Breast epithelium (tissue), 4 donors: ENCODE results near the gene WDR73. TPM values are rescaled to one million over a fixed set of nuclear protein-coding genes. Genes with fewer than 3 reads are reported as not detected.

Experiments used
- DNase-seq, 2 donors: peaks; one replicate each; pipeline ENCODE4 v3.0.0-alpha.2; 2019; ENCODE audit warnings: low spot score in 2 of 2
- H3K27ac ChIP-seq, 2 donors: fragments of 200-600 bp; sonication (generic) in 1 of 2; one replicate each; pipeline ENCODE4 v1.5.1; 2016 to 2019; ENCODE audit warnings: mild to moderate bottlenecking in 1 of 2
- H3K27me3 ChIP-seq, 2 donors: fragments of 200-600 bp; sonication (generic) in 1 of 2; one replicate each; pipeline versions ENCODE4 v1.5.1 to v1.6.0; 2017 to 2019; ENCODE audit warnings: control low read depth in 1 of 2, mild to moderate bottlenecking in 1 of 2
- H3K36me3 ChIP-seq: fragments of 200-600 bp; one replicate; pipeline ENCODE4 v1.5.1; 2019
- H3K4me1 ChIP-seq, 2 donors: fragments of 200-600 bp; sonication (generic); one replicate each; pipeline ENCODE4 v1.5.1; 2016 to 2019; ENCODE audit warnings: control low read depth in 1 of 2
- H3K4me3 ChIP-seq, 3 donors: fragments of 200-600 bp; sonication (generic); 1 replicate in 2 of 3; 2 replicates in 1 of 3; pipeline ENCODE4 v1.5.1; 2016 to 2019; ENCODE audit warnings: mild to moderate bottlenecking in 3 of 3, moderate library complexity in 2 of 3
- H3K9me3 ChIP-seq, 2 donors: fragments of 200-600 bp; sonication (generic) in 1 of 2; one replicate each; pipeline ENCODE4 v1.5.1; 2016 to 2019; ENCODE audit warnings: control low read depth in 1 of 2
- CTCF ChIP-seq, 3 donors: fragments of 450-650 bp; IDR thresholded peaks; one replicate each; pipeline ENCODE4 v1.5.1; 2016 to 2017; ENCODE audit warnings: antibody characterized with exemption in 3 of 3, mild to moderate bottlenecking in 3 of 3, moderate library complexity in 3 of 3
- POLR2A ChIP-seq: fragments of 450-650 bp; IDR thresholded peaks from one replicate; pipeline ENCODE4 v1.6.1; 2016; ENCODE audit warnings: antibody characterized with exemption, mild to moderate bottlenecking, moderate library complexity
- POLR2AphosphoS5 ChIP-seq, 3 donors: sonication (generic); formaldehyde crosslinking; IDR thresholded peaks; one replicate each; pipeline ENCODE4 v1.6.1; 2017; ENCODE audit warnings: antibody characterized with exemption in 3 of 3
- intact Hi-C: fragments of 100-400 bp; cut with DNase I; formaldehyde crosslinking; loops from one replicate; pipeline ENCODE4 v1.15.1; 2023; ENCODE audit warnings: low total_unique reads
- total RNA-seq, 3 donors: library from RNA; depleted of rRNA; stranded (reverse); fragments of >200 nt; gene quantifications; one replicate each; pipeline ENCODE4 v1.1.0, GENCODE V29; 2016

WDR73 gene
- total RNA-seq, 3 donors from 2014 or later, result 13.8 to 35.0 (median 30.8) TPM

DNA sequence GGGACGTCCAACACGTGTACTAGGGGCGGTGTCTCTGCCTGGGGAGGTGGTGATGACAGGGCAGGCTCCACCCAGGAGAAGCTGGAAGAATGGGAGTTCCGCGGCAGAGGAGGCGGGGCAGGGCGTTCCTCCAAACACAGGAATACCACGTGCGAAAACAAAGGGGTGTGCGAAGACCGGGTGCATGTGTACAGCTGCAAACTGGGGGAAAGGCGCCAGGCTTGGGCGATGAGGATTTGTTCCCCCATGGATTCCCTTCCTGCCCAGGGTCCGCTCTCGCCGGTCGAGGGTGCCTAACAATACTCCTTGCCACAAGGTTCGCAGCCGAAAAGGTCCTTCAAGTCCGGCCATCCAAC, 53.8 kb downstream of the WDR73 start:
- H3K9me3 ChIP-seq, result no peaks in the 10 kb centered on the region
- intact Hi-C loops, result no loop called here
- peak overlapping the region; percentile 34 to 69 for H3K27ac ChIP-seq
- DNase-seq, result peak; percentile 81 to 87
- peak overlapping the region; percentile 81 to 86 (median 84) for H3K4me3 ChIP-seq
- TF ChIP-seq POLR2A (no peak), POLR2AphosphoS5 (IDR thresholded peaks at IDR 0.05) (peak in 1 of 3 donors; percentile 7)
- H3K27me3 ChIP-seq, result no peaks in the 10 kb centered on the region
- no peaks in the 10 kb centered on the region for H3K36me3 ChIP-seq
- no peaks in the 10 kb centered on the region for H3K4me1 ChIP-seq

- Histone ChIP-seq H3K27me3 (no peaks in the 10 kb centered on the region), H3K27ac (peak overlapping the region in 1 of 2 donors; percentile 69), H3K9me3 (no peaks in the 10 kb centered on the region), H3K4me1 (no peaks in the 10 kb centered on the region), H3K36me3 (no peaks in the 10 kb centered on the region), H3K4me3 (peak overlapping the region; percentile 81 to 86 (median 84))
- no peak for DNase-seq
- intact Hi-C loops, result no loop called here
- TF ChIP-seq CTCF (IDR thresholded peaks at IDR 0.05), result no peak
- TF ChIP-seq POLR2A, result no peak
- no peak for TF ChIP-seq POLR2AphosphoS5 (IDR thresholded peaks at IDR 0.05)
Observed at GRCh38 chr15:84599906-84600305, 54.2 kb downstream of the WDR73 start.

DNA sequence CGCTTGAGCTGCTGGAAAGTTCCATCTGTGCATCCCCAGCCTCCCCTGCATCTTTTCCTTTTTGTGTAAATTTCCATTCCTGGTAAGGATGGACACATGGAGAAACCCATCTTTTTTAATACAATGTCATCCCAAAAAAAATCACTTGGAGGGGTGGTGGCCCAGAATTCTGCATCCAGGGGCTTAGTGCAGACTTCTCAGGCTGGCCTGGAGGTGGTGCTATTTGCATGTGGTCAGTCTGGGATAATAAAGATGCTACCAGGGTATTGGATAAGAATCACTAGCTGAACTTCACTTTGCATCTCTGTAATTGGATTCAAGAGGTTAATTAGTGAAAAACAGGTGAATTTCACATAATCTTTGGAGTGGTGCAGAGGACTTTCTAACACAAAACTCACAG, 55.1 kb downstream of the WDR73 start:
- DNase-seq, result no peak
- intact Hi-C loops, result no loop called here
- H3K36me3 ChIP-seq, result no peaks in the 10 kb centered on the region
- H3K27ac ChIP-seq, result no peak overlapping the region
- TF ChIP-seq POLR2AphosphoS5 (IDR thresholded peaks at IDR 0.05) (no peak), CTCF (IDR thresholded peaks at IDR 0.05) (peak in 2 of 3 donors; percentile 50 to 64)
- no peaks in the 10 kb centered on the region for H3K4me1 ChIP-seq
- no peak overlapping the region for H3K4me3 ChIP-seq
- H3K9me3 ChIP-seq, result no peaks in the 10 kb centered on the region
- no peaks in the 10 kb centered on the region for H3K27me3 ChIP-seq

DNA sequence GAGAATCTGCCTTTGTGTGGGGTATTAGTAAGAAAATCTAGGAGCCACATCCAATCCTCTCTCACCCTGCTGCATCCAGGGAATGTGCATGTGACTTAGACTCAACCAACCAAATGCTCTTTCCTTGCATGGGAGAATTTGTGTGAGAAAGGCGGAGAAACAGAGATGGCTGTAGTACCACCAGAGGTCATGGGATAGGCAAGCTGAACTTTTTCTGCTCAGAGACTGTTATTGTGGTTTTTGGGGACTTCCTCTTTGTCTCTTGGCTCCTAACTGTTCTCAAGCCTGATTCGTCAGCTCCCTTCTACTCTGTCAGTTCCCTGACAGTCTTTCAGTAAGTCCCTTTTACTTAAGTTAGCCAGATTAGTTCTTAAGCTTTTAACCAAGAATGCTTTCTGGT, 55.8 kb downstream of the WDR73 start:
- no peaks in the 10 kb centered on the region for H3K9me3 ChIP-seq
- no peak for TF ChIP-seq POLR2A
- TF ChIP-seq POLR2AphosphoS5 (IDR thresholded peaks at IDR 0.05), result no peak
- TF ChIP-seq CTCF (IDR thresholded peaks at IDR 0.05), result no peak
- no peaks in the 10 kb centered on the region for H3K36me3 ChIP-seq
- intact Hi-C loops, result no loop called here
- H3K4me1 ChIP-seq, result no peaks in the 10 kb centered on the region
- no peak overlapping the region for H3K4me3 ChIP-seq
- DNase-seq, result no peak
- H3K27me3 ChIP-seq, result no peaks in the 10 kb centered on the region
- H3K27ac ChIP-seq, result no peak overlapping the region

DNA sequence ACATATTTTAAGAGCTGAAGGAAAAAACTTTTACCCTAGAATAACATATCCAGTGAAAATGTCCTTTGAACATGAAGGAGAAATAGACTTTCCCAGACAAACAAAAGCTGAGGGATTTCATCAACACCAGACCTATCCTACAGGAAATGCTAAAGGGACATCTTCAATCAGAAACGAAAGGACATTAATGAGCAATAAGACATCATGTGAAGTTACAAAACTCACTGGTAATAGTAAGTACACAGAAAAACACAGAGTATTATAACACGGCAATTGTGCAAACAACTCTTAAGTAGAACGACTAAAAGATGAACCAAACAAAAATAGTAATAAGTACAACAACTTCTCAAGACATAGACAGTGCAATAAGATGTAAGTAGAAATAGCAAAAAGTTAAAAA, 56.8 kb downstream of the WDR73 start:
- H3K9me3 ChIP-seq, result no peaks in the 10 kb centered on the region
- TF ChIP-seq CTCF (IDR thresholded peaks at IDR 0.05), result no peak
- TF ChIP-seq POLR2AphosphoS5 (IDR thresholded peaks at IDR 0.05), result no peak
- no peak for TF ChIP-seq POLR2A
- H3K36me3 ChIP-seq, result no peaks in the 10 kb centered on the region
- DNase-seq, result no peak
- intact Hi-C loops, result no loop called here
- H3K27me3 ChIP-seq, result no peaks in the 10 kb centered on the region
- H3K27ac ChIP-seq, result no peak overlapping the region
- no peaks in the 10 kb centered on the region for H3K4me1 ChIP-seq
- no peak overlapping the region for H3K4me3 ChIP-seq

DNA sequence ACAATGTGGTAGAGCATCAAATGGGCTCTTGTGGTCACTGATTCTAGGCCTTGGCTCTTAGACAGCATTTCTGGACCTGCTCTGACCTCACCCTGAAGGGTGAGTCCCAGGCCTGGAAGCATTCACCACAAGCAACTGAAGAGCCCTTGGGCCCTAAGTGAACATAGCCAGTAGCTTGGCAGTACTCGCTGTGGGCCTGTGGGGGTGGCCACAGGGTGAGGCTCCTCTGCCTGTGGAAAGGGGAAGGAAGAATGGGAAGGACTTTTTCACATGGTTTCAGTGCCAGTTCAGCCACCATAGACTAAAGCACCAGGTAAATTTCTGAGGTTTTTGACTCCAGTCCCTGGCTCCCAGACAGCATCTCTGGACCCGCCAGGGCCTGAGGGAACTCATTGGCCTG, 58.4 kb downstream of the WDR73 start:
- Histone ChIP-seq H3K27ac (no peak overlapping the region), H3K9me3 (no peaks in the 10 kb centered on the region), H3K4me1 (no peaks in the 10 kb centered on the region), H3K36me3 (no peaks in the 10 kb centered on the region), H3K27me3 (no peaks in the 10 kb centered on the region), H3K4me3 (no peak overlapping the region)
- no peak for DNase-seq
- no peak for TF ChIP-seq POLR2AphosphoS5 (IDR thresholded peaks at IDR 0.05)
- TF ChIP-seq POLR2A, result no peak
- TF ChIP-seq CTCF (IDR thresholded peaks at IDR 0.05), result no peak
- intact Hi-C loops, result no loop called here
